Measurements from ENCODE around the gene INTS11.

- TF ChIP-seq CTCF (IDR thresholded peaks at IDR 0.05; ENCODE audit: insufficient read depth, low read depth, low read length) (no peak), EZH2 (IDR thresholded peaks at IDR 0.05; ENCODE audit: insufficient read depth, low read length) (no peak)
Measured at GRCh38 chr1:1347663-1348419, 23.4 kb upstream of the INTS11 start.

Measured in astrocyte (in vitro differentiated cells and primary cell).